ENCODE data around the gene STARD13.

DNA sequence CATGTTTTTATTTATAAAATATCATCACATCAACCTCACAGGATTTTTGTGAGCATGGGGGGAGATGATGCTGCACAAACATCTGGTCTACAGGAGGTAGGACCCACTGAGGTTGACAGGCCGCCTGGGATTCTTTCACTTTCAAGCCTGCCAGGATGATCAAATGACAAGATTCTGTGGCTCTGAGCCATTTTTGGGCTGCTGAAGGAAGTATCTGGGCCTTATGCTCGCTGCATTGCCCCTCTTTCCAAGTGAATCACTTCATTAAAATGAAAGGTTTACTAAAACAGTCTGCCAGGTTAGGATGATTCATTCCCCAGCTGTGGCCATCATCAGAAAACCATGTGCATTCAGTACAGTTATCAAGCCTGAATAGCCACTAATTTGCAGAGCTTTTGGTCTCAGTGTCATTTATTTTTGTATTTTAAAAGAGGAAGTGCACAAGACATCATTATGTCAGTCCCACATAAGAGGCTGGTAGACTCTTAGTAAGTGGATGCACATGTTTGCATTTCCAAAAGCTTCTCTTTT, 34.4 kb downstream of the STARD13 start:
- TF ChIP-seq, protein P1, sequence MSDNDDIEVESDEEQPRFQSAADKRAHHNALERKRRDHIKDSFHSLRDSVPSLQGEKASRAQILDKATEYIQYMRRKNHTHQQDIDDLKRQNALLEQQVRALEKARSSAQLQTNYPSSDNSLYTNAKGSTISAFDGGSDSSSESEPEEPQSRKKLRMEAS (IDR thresholded peaks at IDR 0.05) = no peak
- TF ChIP-seq ATF3 (IDR thresholded peaks at IDR 0.05) (no peak), NR2F2 (IDR thresholded peaks at IDR 0.05) (no peak), YY1 (IDR thresholded peaks at IDR 0.05) (no peak), RXRA (IDR thresholded peaks at IDR 0.05) (no peak), RAD21 (IDR thresholded peaks at IDR 0.05) (no peak), GABPA (IDR thresholded peaks at IDR 0.05 in 1 of 2, conservative IDR thresholded peaks at IDR 0.05 in 1 of 2) (no peak), HNF4G (IDR thresholded peaks at IDR 0.05) (no peak), HNF4A (conservative IDR thresholded peaks at IDR 0.05) (no peak), TAF1 (conservative IDR thresholded peaks at IDR 0.05) (no peak)
- TF ChIP-seq, protein P2, sequence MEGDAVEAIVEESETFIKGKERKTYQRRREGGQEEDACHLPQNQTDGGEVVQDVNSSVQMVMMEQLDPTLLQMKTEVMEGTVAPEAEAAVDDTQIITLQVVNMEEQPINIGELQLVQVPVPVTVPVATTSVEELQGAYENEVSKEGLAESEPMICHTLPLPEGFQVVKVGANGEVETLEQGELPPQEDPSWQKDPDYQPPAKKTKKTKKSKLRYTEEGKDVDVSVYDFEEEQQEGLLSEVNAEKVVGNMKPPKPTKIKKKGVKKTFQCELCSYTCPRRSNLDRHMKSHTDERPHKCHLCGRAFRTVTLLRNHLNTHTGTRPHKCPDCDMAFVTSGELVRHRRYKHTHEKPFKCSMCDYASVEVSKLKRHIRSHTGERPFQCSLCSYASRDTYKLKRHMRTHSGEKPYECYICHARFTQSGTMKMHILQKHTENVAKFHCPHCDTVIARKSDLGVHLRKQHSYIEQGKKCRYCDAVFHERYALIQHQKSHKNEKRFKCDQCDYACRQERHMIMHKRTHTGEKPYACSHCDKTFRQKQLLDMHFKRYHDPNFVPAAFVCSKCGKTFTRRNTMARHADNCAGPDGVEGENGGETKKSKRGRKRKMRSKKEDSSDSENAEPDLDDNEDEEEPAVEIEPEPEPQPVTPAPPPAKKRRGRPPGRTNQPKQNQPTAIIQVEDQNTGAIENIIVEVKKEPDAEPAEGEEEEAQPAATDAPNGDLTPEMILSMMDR (IDR thresholded peaks at IDR 0.05; ENCODE audit: low read depth, low read length, missing input control) = no peak
- TF ChIP-seq, protein P3, sequence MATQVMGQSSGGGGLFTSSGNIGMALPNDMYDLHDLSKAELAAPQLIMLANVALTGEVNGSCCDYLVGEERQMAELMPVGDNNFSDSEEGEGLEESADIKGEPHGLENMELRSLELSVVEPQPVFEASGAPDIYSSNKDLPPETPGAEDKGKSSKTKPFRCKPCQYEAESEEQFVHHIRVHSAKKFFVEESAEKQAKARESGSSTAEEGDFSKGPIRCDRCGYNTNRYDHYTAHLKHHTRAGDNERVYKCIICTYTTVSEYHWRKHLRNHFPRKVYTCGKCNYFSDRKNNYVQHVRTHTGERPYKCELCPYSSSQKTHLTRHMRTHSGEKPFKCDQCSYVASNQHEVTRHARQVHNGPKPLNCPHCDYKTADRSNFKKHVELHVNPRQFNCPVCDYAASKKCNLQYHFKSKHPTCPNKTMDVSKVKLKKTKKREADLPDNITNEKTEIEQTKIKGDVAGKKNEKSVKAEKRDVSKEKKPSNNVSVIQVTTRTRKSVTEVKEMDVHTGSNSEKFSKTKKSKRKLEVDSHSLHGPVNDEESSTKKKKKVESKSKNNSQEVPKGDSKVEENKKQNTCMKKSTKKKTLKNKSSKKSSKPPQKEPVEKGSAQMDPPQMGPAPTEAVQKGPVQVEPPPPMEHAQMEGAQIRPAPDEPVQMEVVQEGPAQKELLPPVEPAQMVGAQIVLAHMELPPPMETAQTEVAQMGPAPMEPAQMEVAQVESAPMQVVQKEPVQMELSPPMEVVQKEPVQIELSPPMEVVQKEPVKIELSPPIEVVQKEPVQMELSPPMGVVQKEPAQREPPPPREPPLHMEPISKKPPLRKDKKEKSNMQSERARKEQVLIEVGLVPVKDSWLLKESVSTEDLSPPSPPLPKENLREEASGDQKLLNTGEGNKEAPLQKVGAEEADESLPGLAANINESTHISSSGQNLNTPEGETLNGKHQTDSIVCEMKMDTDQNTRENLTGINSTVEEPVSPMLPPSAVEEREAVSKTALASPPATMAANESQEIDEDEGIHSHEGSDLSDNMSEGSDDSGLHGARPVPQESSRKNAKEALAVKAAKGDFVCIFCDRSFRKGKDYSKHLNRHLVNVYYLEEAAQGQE (IDR thresholded peaks at IDR 0.05) = no peak

Measured in liver (tissue), 3 donors.